ENCODE measurements around the gene TTLL9.

GRCh38 chr20:31969991-31970390 lies 99.6 kb downstream of the TTLL9 start:
- TF ChIP-seq CTCF (IDR thresholded peaks at IDR 0.05; ENCODE audit: low read depth, low read length) (no peak), MYC (IDR thresholded peaks at IDR 0.05; ENCODE audit: low read depth, low read length) (no peak), POLR2A (IDR thresholded peaks at IDR 0.05; ENCODE audit: extremely low read depth, insufficient read length) (no peak), MAX (IDR thresholded peaks at IDR 0.05; ENCODE audit: low read depth, low read length) (no peak)

Data from NB4 (cell line).